Islet precursor cell (in vitro differentiated cells): ENCODE data around the gene RUSC1.

Source experiments
- DNase-seq: peaks from one replicate; pipeline ENCODE4 v3.0.0-alpha.2; 2018

Gene RUSC1

GRCh38 chr1:155296661-155297060 lies 24.0 kb upstream of the RUSC1 start:
- DNase-seq, result no peak

GRCh38 chr1:155297384-155297783 lies 23.3 kb upstream of the RUSC1 start:
- no peak for DNase-seq

- no peak for DNase-seq
Observed at GRCh38 chr1:155300024-155300423, 20.7 kb upstream of the RUSC1 start.

- DNase-seq, result no peak
Observed at GRCh38 chr1:155300553-155301329, 20.0 kb upstream of the RUSC1 start.

DNA sequence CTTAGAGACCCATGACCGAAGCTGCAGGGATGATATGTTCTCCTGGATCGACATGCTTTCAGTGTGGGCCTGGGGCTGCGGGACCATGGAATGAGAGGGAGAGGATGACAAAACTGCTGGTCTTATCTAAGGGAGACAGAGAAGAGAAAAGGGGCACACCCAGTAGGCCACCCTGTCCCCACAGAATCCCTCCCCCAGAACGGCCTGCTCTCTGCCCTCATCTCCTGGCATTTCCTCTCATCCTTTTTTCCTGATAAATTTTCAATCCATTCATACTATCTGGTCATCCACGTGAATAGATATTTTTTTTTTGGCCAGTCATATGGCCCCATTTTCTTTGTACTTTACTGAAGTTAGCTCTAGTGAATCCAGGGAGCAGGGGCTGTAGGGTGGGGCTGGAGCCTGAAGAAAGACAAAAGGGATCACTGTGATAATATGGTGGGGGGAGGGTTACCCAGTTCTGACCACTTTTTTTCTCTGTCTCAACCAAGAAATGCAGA lies 19.3 kb upstream of the RUSC1 start, which contains the start of gene PKLR:
PKLR (minus strand) TSS at position 97 of the 500 bp plus-strand sequence; CDS start at position 54, 43 bp downstream.
- DNase-seq, result no peak

- no peak for DNase-seq
Observed at GRCh38 chr1:155304558-155305063, 16.1 kb upstream of the RUSC1 start.

DNA sequence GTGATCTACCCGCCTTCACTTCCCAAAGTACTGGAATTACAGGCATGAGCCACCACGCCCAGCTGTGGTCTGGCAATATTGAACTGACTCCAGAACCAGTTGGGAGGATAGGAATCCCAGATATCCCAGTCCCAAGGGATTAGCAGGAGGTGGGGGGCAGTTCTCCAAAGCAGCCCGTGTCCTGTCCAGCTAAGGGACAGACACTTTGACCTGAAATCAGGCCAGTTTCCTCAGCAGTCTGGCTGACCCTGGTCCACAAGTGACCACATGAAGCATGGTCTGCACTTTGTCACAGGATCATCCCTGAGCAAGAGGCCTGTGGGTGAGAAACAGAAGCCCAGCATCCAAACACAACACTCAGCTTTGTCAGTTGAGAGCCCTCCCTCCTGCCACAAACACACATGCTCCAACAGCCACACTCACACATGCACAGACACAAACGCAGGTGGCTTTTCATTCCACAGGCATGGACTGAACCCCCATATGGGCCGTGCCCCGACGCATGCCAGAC lies 14.8 kb upstream of the RUSC1 start:
- DNase-seq, result peak; percentile 82

- no peak for DNase-seq
Observed at GRCh38 chr1:155307247-155307740, 13.4 kb upstream of the RUSC1 start.

DNA sequence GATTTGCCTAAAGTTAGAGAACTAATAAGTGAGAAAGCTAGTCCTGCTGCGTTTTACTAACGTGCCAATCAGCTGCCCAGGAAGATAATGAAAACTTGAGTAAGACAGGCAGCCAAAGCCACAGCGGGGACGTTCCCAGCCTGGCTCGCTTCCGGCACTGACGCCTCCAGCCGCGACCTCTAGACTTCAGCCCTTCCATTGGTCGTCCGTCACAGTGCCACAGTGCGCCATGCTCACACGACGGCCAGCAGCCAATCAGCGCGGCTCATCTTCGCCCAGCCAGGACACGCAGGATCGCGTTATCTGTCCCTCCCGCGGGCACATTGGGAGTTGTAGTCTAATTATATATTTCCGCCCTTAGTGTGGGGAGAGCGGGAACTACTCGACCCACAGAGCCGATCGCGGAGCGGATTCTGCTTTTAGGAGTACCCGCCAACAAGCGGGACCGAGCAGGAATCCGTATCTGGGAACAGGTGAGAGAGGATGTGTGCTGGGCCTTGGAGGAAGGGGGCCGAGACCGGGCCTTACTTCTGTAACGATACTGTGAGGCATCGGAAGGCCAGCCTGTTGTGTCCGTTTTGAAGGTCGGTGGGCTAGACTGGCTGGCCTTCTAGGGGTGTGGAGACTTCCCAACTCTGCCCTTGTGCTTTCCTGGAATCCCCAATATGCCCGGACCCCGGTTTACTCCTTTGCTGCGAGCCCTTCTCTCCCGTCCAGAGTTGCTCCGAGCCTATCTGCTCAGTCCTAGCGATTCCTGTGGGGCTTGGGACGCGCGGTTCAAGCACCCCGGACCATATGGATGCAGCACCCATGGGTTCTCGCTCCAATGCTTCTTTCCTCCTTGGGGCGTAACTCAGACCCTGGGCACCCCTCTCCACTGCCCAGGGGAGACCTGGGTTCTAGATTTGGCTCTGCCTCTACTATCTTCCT lies 11.9 kb upstream of the RUSC1 start, which contains the start of gene FDPS:
FDPS (plus strand) TSS at position 374 of the 930 bp plus-strand sequence. CDS start 924 bp downstream, outside the sequence.
- DNase-seq, result peak; percentile 99

GRCh38 chr1:155309423-155310021 lies 11.2 kb upstream of the RUSC1 start:
- DNase-seq, result no peak

DNA sequence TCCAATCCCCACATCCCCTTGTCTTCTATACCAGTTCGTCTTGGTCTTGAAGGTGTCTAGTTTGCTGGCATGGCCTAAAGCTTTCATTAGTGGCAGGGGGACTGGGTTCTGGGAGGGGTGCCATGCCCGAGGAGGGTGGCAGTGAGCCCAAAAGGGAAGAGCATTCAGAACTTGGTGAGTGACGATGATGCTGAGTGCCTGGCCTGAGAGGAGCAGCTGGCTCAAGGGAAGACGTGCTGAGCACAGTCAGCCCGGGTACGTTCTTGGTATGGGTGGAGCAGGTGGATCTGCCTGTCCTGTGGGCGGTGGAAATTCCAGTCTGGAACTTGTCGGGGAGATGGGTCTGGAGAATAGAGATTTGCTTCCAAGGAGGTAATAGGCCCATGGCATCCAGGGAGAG lies 7.4 kb upstream of the RUSC1 start:
- DNase-seq, result no peak

DNA sequence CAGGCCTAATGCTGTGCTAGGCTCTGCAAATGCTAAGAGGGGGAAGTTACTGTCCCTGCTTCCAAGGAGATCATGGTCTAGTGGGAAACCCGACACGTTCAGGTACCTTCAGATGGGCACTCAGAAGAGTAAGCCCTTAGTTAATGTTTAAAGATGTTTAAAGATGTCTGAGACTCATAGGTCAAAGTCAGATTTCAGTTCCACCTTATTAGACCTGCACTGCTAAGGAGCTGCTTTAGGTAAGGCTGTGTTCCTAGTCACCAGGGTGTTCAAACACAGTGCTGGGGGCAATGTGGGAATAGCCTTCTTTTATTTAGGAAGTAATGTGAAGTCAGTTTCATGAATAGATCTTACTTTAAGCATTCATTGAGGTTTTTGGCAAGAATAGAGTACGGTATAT lies 3.8 kb upstream of the RUSC1 start:
- no peak for DNase-seq

GRCh38 chr1:155318082-155318481 lies 2.6 kb upstream of the RUSC1 start:
- DNase-seq, result no peak

DNA sequence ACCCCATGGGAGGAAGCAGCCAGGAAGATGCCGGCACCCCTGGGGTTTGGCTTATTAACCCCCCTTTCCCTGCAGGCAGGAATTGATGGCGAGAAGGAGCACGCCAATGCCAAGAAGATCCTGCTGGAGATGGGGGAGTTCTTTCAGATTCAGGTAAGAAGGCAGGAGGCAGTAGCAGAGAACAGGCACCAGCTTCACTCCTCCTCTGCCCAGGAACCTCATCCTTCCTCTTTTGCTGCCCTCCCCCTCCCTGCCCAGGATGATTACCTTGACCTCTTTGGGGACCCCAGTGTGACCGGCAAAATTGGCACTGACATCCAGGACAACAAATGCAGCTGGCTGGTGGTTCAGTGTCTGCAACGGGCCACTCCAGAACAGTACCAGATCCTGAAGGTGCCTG lies 1.2 kb upstream of the RUSC1 start:
- DNase-seq, result no peak

- DNase-seq, result no peak
Observed at GRCh38 chr1:155320252-155320651, 442 bp upstream of the RUSC1 start.

DNA sequence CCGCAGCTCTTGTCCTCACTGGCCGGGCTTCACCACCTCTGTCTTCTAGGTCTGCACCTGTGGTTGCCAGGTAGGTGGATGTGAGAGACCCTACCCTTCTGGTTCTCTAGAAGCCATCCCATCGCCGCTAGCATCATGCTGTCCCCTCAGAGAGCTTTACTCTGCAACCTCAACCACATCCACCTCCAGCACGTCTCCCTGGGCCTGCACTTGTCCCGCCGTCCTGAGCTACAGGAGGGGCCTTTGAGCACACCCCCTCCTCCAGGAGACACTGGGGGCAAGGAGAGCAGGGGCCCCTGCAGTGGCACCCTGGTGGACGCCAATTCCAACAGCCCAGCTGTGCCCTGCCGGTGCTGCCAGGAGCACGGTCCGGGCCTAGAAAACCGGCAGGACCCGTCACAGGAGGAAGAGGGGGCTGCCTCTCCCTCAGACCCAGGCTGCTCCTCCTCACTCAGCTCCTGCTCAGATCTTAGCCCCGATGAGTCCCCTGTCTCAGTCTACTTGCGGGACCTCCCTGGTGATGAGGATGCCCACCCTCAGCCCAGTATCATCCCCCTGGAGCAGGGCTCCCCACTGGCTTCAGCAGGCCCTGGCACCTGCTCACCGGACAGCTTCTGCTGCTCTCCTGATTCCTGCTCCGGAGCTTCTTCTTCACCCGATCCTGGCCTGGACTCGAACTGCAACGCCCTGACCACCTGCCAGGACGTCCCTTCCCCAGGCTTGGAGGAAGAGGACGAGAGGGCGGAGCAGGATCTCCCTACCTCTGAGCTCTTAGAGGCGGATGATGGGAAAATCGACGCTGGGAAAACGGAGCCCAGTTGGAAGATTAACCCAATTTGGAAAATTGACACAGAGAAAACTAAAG lies 1.2 kb downstream of the RUSC1 start:
- DNase-seq, result peak; percentile 59

DNA sequence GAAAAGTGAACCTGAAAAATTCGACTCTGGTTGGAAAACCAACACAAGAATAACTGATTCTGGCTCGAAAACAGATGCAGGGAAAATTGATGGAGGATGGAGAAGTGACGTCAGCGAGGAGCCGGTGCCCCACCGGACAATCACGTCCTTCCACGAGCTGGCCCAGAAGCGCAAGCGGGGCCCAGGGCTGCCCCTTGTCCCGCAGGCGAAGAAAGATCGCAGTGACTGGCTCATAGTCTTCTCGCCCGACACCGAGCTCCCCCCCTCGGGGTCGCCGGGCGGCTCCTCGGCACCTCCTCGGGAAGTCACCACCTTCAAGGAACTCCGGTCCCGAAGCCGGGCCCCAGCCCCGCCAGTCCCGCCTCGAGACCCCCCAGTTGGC lies 1.9 kb downstream of the RUSC1 start:
- no peak for DNase-seq

DNA sequence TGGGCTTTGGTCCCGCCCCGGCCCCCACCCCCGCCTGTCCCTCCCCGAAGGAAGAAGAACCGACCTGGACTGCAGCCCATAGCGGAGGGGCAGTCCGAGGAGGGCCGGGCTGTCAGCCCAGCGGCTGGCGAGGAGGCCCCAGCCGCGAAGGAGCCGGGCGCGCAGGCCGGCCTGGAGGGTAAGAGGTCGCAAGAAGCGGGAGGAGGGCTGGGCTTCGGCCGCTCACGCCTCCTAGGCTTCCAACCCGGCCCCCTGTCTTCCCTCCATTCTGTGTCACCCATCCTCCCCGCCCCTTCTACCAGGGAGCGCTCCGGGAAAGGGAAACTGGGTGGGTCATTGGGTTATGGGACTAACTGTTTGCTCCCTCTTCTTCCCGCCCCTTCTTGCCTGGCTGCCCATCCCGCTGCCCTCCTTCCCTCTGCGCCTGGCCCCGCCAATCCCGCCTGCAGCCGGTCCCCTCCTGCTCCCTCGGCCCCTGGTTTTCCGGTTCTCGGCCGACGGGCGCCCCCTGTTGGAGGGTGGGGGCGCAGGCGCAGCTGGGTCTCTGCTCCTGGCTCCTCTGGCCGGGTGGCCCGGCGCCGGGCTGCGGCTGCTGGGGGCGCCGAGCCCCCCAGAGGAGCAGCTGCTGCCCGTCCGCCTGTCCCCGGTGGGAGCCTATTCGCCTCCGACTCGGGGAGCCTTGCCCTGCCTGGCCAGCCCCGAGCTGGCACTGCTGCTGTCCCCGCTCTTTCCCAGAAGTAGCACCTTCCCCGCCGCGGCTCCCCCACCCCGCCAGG lies 2.4 kb downstream of the RUSC1 start:
- peak; percentile 99 for DNase-seq

GRCh38 chr1:155323729-155324036 lies 3.0 kb downstream of the RUSC1 start:
- peak; percentile 94 for DNase-seq

DNA sequence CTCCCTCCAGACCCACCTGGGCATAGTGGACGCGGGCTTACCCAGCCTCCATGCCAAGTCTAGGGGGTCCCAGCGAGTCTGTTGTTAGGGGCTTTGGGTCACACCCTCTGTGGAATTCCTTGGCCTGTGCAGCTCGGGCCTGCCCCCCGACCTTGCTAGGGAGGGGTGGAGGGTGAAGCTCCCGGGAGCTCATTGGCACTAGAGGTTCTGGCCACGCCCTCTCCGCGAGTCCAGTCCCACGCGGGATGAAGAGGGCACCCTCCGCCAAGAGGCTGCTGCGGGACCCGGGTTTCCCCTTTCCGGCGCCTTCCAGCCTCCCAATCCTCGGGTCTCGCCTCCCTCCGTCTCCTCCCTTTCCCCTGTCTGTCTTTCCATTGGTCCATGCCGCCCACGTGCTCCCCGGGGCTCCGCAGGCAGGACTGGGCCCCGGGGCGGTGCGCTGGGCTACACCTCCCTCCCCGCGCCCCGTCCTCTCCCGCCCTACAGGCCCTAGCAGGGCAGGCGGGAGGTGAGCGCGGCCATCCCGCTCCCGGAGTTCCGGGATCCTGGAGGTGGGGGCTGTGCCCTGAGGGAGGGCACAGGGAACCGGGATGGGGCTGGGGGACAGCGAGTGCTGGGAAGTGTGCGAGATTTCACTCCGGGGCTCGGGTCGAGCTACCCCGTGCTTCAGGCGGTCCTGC lies 3.5 kb downstream of the RUSC1 start:
- DNase-seq, result peak; percentile 98
